HTR-8/SVneo (cell line): ENCODE results near the gene NRIP3.
"Not testable (repeated sequence)": the region's sequence is repeated elsewhere in the genome, so short reads cannot be mapped to it uniquely, and the experiment has no call there.

Experiments
- DNase-seq: peaks from one replicate; pipeline ENCODE4 v3.0.0; 2011; ENCODE audit warnings: low spot score, mixed read lengths; ENCODE audit not compliant: insufficient read length
- FAIRE-seq: peaks from 2 replicates; lab custom pipeline; 2011; peaks lifted over from hg19 to GRCh38; lab: Jason Lieb, UNC

The NRIP3 gene

DNA sequence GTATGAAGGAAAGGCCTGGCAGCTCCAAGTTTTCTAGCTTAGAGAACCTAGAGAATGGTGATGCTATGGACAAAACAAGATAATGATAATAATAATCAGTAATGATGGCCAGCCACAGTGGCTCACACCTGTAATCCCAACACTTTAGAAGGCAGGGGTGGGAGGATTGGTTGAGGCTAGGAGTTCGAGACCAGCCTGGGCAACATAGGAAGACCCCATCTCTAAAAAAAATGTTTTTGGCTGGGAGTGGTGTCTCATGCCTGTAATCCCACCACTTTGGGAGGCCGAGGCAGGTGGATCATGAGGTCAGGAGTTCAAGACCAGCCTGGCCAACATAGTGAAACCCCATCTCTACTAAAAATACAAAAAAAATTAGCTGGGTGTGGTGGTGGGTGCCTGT, 68.0 kb downstream of the NRIP3 start:
- DNase-seq, FAIRE-seq: not testable (repeated sequence)

DNA sequence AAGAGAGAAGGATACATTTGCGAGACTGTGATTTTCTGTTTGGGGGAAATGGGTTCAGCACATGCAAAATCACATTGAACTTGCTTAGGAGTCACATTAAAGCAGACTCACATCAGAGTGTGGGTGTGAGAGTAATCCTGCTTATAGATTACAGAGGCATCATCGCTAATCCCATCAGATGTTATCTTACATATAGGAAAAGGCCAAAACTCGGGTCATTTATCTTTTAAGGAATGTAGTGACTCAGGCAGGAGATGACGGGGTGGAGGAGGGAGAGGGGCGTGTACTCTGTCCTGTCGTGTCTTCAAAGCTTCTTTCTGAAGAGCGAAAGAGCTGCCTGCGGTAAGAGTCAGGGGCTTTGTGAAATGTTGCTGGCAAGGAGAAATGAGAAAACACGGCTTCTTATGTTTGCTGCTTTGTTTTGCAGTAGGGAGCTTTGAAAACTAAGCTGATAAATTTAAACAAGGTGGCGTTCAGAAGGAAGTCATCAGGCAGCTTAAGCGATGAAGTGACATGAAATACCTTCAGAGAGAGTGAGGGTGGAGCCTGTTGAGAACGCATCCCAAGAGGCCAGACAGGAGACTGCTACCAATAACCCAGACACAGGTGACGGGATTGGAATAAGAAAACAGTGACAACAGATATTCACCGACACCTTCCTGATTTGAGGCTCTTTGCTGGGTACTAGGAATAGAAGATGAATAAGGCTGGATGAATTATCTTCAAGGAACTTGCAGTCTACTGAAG, 68.9 kb downstream of the NRIP3 start:
- FAIRE-seq: peak; percentile 74

DNA sequence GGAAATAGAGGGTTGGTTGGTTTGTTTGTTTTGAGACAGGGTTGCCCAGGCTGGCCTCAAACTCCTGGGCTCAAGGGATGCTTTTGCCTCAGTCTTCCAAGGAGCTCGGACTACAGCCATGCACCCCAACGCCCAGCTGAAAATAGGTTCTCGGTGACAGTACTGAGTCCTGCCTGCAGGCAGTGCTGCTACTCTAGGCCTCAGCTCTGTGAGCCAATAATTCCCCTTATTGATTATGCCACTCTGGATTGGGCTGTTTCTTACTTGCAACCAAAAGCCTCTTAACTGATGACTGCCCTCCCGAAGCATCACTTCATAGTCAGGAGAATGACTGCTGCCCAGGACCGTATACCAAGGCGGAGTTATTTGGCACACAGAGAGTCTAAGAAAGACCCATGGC, 69.9 kb downstream of the NRIP3 start:
- DNase-seq (no peak), FAIRE-seq (no peak)

More for the DNA sequence above, 68.9 kb downstream of the NRIP3 start:
- DNase-seq: peak; percentile 72

DNA sequence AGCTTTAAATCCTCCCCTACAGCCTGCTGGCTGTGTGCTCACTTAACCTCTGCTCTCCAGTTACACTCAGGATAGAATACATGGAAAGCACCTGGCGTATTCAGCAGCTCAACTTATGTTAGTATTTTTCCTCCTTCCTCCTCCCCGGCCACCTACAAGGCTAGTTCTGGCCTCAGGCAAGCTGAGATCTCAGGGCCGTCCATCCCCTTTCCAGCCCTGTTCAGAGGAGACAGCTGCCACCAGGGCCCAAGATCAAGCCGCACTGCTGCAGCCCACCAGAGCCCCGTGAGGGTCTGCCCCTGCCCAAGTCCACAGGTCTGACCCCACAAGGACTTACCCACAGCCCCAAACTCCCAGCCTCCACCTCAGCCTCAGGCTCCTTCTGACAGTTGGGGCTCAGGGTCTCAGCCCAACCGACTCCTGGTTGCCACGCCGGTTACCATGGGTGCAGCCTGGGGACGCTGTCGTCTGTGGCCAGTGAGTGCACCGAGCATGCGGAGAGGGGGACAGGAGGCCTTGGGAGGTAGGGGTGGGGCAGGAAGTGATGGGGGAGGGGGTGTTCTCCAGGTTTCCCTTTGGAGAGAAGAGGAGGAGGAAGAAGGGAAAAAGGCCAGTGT, 71.1 kb downstream of the NRIP3 start, which contains the start of gene C11orf16:
Gene C11orf16 (minus strand): TSS at position 384 of the 617 bp plus-strand sequence. CDS start 639 bp downstream, outside the sequence.
- DNase-seq (no peak), FAIRE-seq (no peak)
